Measurements from ENCODE around the gene MEIS3. TPM values are rescaled to one million over a fixed set of nuclear protein-coding genes. Genes with fewer than 3 reads are reported as not detected.

Gene MEIS3
- total and polyA plus RNA-seq, 2 donors from 2014 or later, result 3.8 to 7.6 TPM

GRCh38 chr19:47458672-47459071, 39.3 kb upstream of the MEIS3 start:
- peaks cover 5 to 10% (median 6%) of the 10 kb centered on the region in 3 donors for H3K9me3 ChIP-seq (ENCODE audit: control insufficient read depth in 2 of 3, insufficient read depth in 1 of 3, low read length in 3 of 3)
- no peaks in the 10 kb centered on the region for H3K4me1 ChIP-seq (ENCODE audit: control insufficient read depth in 2 of 3, insufficient read depth in 2 of 3, low read depth in 1 of 3, low read length in 3 of 3)
- H3K9ac ChIP-seq (ENCODE audit: low read length in 3 of 3), result no peak overlapping the region
- intact Hi-C loops (cut with DNase I), result no loop called here
- H3K27ac ChIP-seq (ENCODE audit: low read depth in 2 of 2, low read length in 2 of 2), result no peak overlapping the region
- no peak for TF ChIP-seq CTCF (IDR thresholded peaks at IDR 0.05; ENCODE audit: borderline replicate concordance, extremely low read depth, insufficient read depth)
- H3K4me3 ChIP-seq (ENCODE audit: low read length in 3 of 3), result no peak overlapping the region
- no peaks in the 10 kb centered on the region for H3K36me3 ChIP-seq (ENCODE audit: control insufficient read depth in 2 of 3, insufficient read depth in 3 of 3, low read length in 3 of 3)
- FAIRE-seq, result no peak
- peaks cover 40% of the 10 kb centered on the region for H3K27me3 ChIP-seq (ENCODE audit: control insufficient read depth, insufficient read depth, low read length)
- DNase-seq, result no peak

- no peak for FAIRE-seq
Measured at GRCh38 chr19:47456721-47457474, 37.6 kb upstream of the MEIS3 start.

GRCh38 chr19:47450478-47450877, 31.2 kb upstream of the MEIS3 start:
- Histone ChIP-seq H3K27me3 (ENCODE audit: control insufficient read depth, insufficient read depth, low read length) (peaks cover 17% of the 10 kb centered on the region), H3K9ac (ENCODE audit: low read length in 3 of 3) (no peak overlapping the region)
- intact Hi-C loops (cut with DNase I), result no loop called here

More at GRCh38 chr19:47456721-47457474, 37.6 kb upstream of the MEIS3 start:
- intact Hi-C loops (cut with DNase I), result no loop called here
- Histone ChIP-seq H3K36me3 (ENCODE audit: control insufficient read depth in 2 of 3, insufficient read depth in 3 of 3, low read length in 3 of 3) (no peaks in the 10 kb centered on the region), H3K4me3 (ENCODE audit: low read length in 3 of 3) (no peak overlapping the region), H3K9me3 (ENCODE audit: control insufficient read depth in 2 of 3, insufficient read depth in 1 of 3, low read length in 3 of 3) (peaks cover 5 to 10% (median 6%) of the 10 kb centered on the region in 3 donors), H3K9ac (ENCODE audit: low read length in 3 of 3) (no peak overlapping the region), H3K4me1 (ENCODE audit: control insufficient read depth in 2 of 3, insufficient read depth in 2 of 3, low read depth in 1 of 3, low read length in 3 of 3) (no peaks in the 10 kb centered on the region), H3K27me3 (ENCODE audit: control insufficient read depth, insufficient read depth, low read length) (peaks cover 41% of the 10 kb centered on the region), H3K27ac (ENCODE audit: low read depth in 2 of 2, low read length in 2 of 2) (no peak overlapping the region)
- no peak for TF ChIP-seq CTCF (IDR thresholded peaks at IDR 0.05; ENCODE audit: borderline replicate concordance, extremely low read depth, insufficient read depth)
- peak in 1 of 5 donors; percentile 51 for DNase-seq

More at GRCh38 chr19:47450478-47450877, 31.2 kb upstream of the MEIS3 start:
- Histone ChIP-seq H3K4me3 (ENCODE audit: low read length in 3 of 3) (no peak overlapping the region), H3K27ac (ENCODE audit: low read depth in 2 of 2, low read length in 2 of 2) (no peak overlapping the region), H3K9me3 (ENCODE audit: control insufficient read depth in 2 of 3, insufficient read depth in 1 of 3, low read length in 3 of 3) (peaks cover 0 to 2% (median under 1%) of the 10 kb centered on the region in 3 donors), H3K36me3 (ENCODE audit: control insufficient read depth in 2 of 3, insufficient read depth in 3 of 3, low read length in 3 of 3) (no peaks in the 10 kb centered on the region), H3K4me1 (ENCODE audit: control insufficient read depth in 2 of 3, insufficient read depth in 2 of 3, low read depth in 1 of 3, low read length in 3 of 3) (peaks cover 0 to 11% (median 0%) of the 10 kb centered on the region in 3 donors)
- no peak for DNase-seq
- TF ChIP-seq CTCF (IDR thresholded peaks at IDR 0.05; ENCODE audit: borderline replicate concordance, extremely low read depth, insufficient read depth), result no peak
- FAIRE-seq, result no peak
